CD4-positive, alpha-beta T cell treated with Interleukin-4 for 4 hours (primary cell): ENCODE data around the gene BBS4.

Experiments used
- DNase-seq: peaks from one replicate; pipeline ENCODE4 v3.0.0-alpha.2; 2020

The BBS4 gene

DNA sequence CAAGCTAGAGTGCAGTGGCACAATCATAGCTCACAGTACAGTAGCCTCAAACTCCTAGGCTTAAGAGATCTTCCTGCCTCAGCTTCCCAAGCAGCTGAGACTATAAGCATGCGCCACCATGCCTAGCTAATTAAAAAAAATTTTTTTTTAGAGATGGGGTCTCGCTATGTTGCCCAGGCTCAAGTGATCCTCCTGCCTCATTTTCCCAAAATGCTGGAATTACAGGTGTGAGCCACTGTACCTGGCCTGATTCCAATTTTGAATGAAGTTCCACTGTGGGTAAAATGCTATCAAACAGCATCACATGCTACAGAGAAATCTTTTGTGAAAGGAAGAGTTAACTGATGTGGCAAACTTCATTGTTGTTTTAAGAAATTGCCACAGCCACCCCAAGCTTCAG, 80.0 kb downstream of the BBS4 start:
- DNase-seq, result no peak

GRCh38 chr15:72766780-72767179, 80.8 kb downstream of the BBS4 start:
- DNase-seq, result no peak

DNA sequence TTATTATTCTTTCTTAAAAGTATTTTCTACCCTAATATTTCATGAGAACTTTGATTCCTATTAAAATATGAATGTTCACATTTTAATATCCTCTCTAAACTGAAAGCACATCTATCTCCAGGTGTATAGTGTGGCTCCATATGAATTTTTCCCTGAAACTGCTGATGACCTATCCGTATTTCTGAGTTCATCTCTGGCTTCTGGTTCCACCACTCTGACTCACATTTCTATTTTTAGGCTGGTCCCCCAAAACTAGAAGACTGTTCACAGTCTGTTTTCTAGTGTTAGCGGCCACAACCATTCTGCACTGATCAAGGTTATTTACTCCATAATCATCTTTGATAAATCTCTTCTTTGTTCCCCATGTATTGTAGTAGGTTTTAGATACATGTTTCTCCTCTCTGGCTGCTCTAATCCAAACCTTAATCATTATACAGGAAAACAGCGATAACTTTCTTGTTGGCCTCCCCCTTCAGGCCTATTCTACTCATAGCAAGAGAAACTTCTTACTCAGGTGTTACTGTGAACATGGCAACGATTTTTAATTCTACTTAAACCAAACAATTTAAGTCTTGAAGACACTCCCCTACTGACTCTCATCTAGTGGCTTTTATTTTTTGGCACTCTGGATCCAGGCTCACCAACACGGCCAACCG, 84.8 kb downstream of the BBS4 start:
- DNase-seq, result no peak

- DNase-seq, result no peak
Measured at GRCh38 chr15:72771329-72771725, 85.3 kb downstream of the BBS4 start.

GRCh38 chr15:72774696-72775383, 88.8 kb downstream of the BBS4 start:
- DNase-seq, result peak; percentile 5

GRCh38 chr15:72778796-72779195, 92.8 kb downstream of the BBS4 start:
- DNase-seq, result no peak

- no peak for DNase-seq
Measured at GRCh38 chr15:72781631-72782030, 95.6 kb downstream of the BBS4 start.

DNA sequence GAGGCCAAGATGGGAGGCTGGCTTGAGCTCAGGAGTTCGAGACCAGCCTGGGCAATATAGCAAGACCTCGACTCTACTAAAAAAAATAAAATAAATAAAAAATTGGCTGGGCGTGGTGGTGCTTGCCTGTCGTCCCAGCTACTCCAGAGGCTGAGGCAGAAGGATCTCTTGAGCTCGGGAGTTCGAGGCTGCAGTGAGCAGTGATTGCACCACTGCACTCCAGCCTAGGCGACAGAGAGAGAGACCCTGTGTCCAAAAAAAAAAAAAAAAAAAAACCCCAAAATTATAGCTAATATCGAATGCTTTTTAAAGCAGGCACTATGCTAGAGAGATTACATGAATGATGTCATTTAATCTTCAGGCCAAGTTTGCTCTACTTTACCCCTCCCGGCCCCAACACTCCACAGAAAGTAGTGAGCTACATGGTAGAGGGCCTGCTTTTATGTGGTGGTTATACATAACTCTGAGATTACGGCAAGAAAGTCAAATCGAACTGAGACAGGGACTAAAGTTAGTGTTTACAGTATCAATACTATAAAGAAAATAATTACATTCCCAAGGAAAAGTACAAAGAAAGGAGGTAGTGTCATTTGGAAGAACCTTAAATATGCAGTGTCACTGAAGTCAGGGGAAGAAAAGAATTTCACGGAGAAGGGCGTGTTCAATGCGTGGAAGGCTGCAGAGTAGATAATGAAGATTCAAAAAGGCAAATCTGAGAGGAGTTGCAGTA, 96.4 kb downstream of the BBS4 start:
- DNase-seq, result peak; percentile 6

DNA sequence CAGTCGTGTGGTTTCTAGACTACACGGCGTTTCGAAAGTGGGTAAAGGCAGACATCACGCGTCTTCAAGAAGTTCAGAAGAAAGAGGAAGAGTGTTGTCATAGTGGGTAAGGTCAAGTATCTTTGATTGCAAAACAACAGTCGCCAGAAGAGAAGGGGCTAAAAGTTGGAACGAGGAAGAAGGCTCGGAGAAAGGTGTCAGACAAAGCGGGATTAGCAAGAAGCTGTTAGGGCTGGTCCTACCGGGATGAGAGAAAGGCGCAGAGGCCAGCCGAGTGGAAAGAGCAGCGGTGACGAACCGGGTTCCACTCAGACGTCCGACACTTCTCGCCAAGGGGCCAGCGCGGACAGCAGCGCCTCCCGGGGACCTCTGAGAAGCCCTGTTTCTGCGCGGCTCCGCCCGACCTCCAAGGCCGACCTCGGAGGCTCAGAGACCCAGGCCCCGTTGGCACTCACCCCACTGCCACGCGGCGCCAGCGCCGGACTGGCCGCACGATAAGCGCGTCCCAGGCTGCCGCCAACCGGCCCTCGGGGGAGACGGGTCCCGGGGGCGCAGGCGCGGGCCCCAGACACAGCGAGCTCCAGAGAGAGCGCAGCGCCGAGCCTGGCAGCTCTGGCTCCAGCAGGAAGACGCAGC, 97.1 kb downstream of the BBS4 start:
- DNase-seq, result peak; percentile 67

DNA sequence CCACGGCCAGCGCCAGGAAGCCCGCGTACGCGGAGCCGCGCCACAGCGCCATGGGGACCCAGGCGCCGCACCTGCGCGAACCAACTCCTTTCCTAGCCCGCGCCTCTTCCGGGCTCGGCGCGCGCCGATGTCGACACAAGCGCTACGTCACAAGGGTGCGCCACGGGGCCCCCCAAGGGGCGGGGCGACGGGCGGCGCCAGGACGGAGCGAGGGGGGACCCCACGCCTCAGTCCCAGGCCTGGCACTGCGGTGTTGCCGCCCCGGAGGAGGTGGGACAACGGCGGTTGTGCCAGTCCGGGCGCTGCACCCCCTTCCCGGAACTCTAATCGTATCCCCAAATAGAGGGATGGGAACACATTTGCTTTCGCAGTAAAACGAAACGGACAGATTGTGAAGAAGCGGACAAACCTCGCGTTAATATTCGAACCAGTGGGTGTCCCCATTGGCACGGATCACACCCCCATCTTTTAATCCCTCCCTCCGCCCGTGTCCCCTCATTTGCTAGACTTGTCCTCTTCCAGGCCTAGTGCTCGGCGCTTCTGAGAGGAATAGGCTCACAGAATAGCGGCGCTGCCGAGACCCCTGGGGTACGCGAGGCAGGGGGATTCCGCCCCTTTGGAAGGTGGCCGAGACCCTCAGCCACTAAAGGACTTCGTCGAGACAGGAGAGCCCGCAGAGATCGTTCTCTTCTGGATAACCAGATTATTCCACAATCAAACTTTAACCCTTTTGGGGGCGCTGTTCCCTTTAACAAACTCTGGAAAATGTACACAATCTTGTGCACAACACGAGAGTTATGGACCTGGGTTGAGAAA, 97.8 kb downstream of the BBS4 start, which contains the start of gene ADPGK:
TSS of gene ADPGK (minus strand) at position 119 of the 816 bp plus-strand sequence. CDS start at position 52, 67 bp downstream.
- peak; percentile 93 for DNase-seq

GRCh38 chr15:72784456-72784876, 98.5 kb downstream of the BBS4 start:
- no peak for DNase-seq

- peak; percentile 89 for DNase-seq
Measured at GRCh38 chr15:72785432-72785831, 99.4 kb downstream of the BBS4 start.

DNA sequence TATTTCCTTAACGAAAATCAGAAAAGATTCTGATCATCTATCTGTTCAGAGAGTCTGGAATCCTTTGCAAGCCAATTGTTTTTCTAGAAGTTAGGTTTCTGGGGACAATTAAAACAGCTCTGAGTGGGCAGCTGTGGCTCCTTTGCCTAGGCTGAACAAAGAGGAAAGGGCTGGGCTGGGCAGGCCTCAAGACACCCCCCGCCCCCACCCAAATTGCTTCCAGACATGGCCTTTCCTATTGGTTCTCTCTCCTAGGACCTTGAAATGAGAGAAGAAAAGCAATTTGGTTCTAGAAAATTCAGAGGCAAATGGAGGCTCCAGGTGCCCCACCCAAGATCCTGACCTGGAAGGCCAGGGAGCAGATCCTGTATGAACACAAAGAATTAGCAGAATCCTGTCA, 99.8 kb downstream of the BBS4 start:
- no peak for DNase-seq

DNA sequence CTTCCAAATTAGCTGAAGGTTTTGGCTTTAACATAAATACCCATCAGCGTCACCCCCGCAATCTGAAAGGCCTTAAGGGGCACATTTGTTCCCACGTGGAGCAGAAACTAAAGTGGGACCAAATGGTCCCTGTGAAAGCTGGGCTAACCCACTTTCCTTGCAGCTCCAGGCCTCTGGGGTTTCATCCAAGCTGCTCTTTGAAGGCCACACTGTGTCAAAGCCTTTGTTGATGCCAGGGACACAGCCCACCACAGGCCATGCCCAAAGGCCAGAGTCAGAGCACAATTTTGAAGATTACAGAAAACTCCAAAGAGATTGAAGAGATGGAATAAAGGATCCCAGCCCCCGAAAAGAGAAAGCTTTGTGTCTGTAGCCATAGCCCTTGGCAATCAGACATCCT, 100.2 kb downstream of the BBS4 start:
- DNase-seq, result no peak

- DNase-seq, result no peak
Measured at GRCh38 chr15:72786676-72787345, 100.8 kb downstream of the BBS4 start.

DNA sequence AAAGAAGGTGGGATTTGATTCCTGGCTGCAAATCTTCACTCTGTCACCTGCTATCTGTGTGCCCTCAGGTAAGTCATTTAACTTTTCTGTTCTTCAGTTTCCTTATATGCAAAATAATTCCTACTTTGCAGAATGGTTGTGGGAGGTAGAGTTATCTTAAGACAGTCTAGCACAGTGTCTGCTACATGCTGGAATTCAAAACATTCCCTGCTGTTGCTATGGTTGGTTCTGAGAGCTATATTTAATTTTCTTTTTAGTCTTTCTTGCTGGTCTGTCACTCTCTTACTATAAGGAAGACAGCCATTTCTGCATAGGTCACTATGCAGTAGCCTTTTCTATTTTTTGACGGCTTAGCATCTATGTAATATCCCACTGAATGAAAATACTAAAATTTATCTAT, 101.5 kb downstream of the BBS4 start:
- no peak for DNase-seq
